Measurements from ENCODE around the gene STX10.

STX10 gene

GRCh38 chr19:13099073-13099999 is 50.8 kb downstream of the STX10 start:
- peak; percentile 76 for DNase-seq

GRCh38 chr19:13098277-13099072 is 51.7 kb downstream of the STX10 start:
- no peak for DNase-seq

GRCh38 chr19:13097463-13098258 is 52.5 kb downstream of the STX10 start:
- DNase-seq: no peak

GRCh38 chr19:13097033-13097462 is 53.1 kb downstream of the STX10 start:
- no peak for DNase-seq

- no peak for DNase-seq
Observed at GRCh38 chr19:13095934-13096927, 53.9 kb downstream of the STX10 start.

GRCh38 chr19:13095393-13095784 is 54.8 kb downstream of the STX10 start:
- no peak for DNase-seq

GRCh38 chr19:13094771-13095392 is 55.3 kb downstream of the STX10 start:
- DNase-seq: no peak

- DNase-seq: no peak
Observed at GRCh38 chr19:13094106-13094504, 56.1 kb downstream of the STX10 start.
